GM12874 (cell line): Measurements from ENCODE around the gene HGS.
A peak's percentile ranks its signal among the peaks of the same experiment; 100 is the strongest.

ENCODE experiments used
- TF ChIP-seq, protein P1 (sequence below): IDR thresholded peaks from 2 replicates; pipeline ENCODE4 v1.5.1; 2011; ENCODE audit warnings: low read depth, mild to moderate bottlenecking, control low read depth, low read length, moderate library complexity; ENCODE audit not compliant: insufficient read depth

The HGS gene

DNA sequence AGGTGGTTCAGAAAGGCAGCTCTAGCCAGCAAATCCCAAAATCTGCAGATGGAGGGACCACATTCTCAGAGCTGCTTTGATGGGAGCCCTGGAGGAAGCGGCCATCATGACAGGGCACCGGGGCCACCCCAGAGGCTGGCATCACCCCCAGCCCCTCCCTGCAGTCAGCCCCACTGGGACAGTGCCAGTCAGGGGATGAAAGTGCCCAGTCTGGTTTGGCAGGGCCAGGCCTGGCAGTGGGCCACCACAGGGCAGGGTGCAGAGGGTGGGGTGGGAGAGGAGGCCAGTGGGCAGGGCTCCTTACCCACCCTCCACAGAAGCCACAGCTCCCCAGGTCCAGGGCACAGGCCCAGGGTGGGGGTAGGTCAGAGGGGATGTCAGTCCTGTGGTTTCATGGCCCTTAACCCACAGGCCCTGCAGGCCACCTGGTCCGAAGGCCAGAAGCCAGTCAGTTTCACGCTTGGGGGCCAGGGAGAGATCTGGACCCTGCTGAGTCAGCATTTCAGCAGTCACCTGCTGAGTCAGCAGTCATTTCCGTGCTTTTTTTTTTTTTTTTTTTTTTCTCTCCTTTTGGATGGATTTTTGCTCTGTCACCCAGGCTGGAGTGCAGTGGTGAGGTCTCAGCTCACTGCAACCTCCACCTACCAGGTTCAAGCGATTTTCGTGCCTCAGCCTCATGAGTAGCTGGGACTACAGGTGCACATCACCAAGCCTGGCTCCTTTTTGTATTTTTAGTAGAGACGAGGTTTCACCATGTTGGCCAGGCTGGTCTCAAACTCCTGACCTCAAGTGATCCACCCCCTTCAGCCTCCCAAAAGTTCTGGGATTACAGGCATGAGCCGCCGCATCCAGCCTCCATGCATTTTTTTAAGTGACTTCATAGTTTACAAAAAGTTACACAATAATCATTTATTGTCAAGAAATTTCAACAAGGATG, 38.6 kb downstream of the HGS start:
- TF ChIP-seq, protein P1, sequence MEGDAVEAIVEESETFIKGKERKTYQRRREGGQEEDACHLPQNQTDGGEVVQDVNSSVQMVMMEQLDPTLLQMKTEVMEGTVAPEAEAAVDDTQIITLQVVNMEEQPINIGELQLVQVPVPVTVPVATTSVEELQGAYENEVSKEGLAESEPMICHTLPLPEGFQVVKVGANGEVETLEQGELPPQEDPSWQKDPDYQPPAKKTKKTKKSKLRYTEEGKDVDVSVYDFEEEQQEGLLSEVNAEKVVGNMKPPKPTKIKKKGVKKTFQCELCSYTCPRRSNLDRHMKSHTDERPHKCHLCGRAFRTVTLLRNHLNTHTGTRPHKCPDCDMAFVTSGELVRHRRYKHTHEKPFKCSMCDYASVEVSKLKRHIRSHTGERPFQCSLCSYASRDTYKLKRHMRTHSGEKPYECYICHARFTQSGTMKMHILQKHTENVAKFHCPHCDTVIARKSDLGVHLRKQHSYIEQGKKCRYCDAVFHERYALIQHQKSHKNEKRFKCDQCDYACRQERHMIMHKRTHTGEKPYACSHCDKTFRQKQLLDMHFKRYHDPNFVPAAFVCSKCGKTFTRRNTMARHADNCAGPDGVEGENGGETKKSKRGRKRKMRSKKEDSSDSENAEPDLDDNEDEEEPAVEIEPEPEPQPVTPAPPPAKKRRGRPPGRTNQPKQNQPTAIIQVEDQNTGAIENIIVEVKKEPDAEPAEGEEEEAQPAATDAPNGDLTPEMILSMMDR = no peak

DNA sequence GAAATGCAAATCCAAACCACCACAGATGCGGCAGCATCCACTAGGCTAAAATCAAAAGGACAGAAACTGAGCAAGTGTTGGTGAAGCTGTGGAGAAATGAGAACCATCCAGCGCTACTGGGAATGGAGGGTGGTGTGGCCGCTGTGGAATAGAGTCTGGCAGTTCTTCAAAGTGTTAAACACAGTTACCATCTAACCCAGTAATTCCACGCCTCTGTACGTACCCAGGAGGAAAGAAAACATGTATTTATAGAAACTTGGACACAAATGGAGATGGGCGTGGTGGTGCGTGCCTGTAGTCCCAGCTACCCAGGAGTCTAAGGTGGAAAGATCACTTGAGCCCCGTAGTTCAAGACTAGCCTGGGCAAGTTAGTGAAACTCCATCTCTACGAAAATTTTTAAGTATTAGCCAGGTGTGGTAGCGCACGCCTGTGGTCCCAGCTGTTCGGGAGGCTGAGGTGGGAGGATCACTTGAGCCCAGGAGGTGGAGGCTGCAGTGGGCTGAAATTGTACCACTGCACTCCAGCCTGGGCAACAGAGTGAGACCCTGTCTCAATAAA, 39.9 kb downstream of the HGS start:
- TF ChIP-seq, protein P1 = no peak

DNA sequence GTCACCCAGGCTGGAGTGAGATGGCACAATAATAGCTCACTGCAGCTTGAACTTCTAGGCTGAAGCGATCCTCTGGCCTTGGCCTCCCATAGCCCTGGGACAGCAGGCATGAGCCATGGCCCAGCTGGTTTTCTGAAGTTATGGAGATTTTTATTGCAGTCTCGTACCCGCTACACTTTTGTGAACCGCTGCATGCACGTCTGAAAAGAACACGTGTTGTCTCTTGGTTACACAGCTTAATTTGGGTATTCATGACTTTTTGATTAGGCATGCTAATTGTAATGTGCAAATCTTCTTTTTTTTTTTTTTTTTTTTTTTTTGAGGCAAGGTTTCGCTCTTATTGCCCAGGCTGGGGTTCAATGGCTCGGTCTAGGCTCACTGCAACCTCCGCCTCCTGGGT, 41.6 kb downstream of the HGS start:
- TF ChIP-seq, protein P1 = no peak

GRCh38 chr17:81726004-81726403, 42.2 kb downstream of the HGS start:
- TF ChIP-seq, protein P1 = no peak

- TF ChIP-seq, protein P1 = no peak
Measured at GRCh38 chr17:81727324-81728031, 43.7 kb downstream of the HGS start.

- TF ChIP-seq, protein P1 = peak; percentile 94
Measured at GRCh38 chr17:81733507-81734404, 49.9 kb downstream of the HGS start.
